ACHN (cell line): ENCODE measurements around the gene OSBPL2.

Experiments
- DNase-seq: peaks from one replicate; pipeline ENCODE4 v3.0.0-alpha.2; 2015
- in situ Hi-C: cut with HindIII; loops from 2 replicates; pipeline ENCODE4 v1.10.0; 2017; ENCODE audit warnings: low sequenced_read_pairs, low pct_ligation_motif_present, low pct_unique_long_range_greater_than_20kb

The OSBPL2 gene

GRCh38 chr20:62303340-62304226 is 65.3 kb downstream of the OSBPL2 start:
- in situ Hi-C loops = no loop called here
- peak; percentile 11 for DNase-seq

DNA sequence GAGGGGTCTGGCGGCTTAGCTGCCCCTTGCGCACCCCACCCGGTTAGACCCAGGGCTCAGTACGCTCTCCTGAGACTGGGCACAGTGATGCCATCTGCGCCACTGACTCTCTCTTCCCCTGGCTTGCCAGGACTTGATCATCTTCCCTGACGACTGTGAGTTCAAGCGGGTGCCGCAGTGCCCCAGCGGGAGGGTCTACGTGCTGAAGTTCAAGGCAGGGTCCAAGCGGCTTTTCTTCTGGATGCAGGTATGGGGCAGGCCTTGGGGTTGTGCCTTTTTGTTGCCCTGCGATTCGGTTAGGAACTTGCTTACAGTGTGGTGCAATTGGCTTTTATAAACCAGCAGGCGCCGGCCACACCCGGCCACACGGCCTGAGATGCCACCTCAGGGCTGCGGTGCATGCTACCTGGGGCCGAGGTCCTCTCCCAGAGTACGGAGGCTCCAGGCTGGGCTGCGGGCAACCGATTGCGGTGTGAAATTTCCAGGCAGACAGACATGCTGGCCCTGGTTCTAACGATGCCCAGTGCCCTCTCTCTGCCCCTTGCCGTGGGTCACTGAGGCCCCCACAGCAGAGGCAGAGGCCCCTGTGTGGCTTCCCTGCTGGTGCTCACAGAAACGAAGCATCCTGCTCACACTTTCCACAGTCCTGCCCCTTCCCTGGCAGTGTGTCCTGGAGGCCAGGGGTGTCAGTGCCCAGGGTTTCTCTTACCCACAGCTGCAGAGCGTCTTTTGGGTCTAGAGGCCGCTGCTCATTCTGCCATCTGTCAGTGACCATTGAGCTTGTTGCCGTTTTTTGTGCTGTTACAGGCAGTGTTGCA is 66.2 kb downstream of the OSBPL2 start:
- in situ Hi-C loops = no loop called here
- DNase-seq = no peak

DNA sequence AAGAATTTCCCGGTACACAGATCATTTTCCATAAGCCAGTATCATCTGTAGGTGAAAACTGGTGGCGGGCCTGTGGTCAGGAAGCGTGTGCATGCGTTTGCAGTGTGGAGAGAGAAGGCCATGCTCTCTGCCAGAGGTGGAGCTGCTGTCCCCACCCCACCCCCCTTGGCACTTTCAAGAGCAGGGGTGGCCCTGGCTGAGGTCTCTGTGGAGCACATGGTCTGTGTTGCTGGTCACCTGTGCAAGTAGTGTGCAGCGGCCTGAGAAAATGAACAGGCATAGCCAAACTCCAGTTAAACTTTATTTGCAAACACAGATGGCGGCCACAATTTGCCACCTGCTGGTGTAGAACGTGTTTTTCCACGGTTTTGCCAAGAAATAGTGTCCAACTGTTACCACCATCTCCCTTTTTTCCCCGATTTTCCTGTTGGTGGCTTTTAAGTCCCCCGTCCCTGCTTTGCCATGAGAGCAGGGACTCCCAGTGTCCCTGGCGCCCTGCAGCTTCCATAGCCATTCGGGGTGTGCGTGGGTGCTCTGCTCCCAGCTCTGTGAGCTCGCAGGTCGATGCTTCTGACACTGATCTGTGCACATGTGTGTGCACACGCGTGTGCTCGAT is 66.9 kb downstream of the OSBPL2 start:
- no peak for DNase-seq
- in situ Hi-C loops = no loop called here

- in situ Hi-C loops = no loop called here
- DNase-seq = no peak
Measured at GRCh38 chr20:62305765-62306413, 67.6 kb downstream of the OSBPL2 start.

- in situ Hi-C loops = no loop called here
- DNase-seq = no peak
Measured at GRCh38 chr20:62306414-62307187, 68.3 kb downstream of the OSBPL2 start.

DNA sequence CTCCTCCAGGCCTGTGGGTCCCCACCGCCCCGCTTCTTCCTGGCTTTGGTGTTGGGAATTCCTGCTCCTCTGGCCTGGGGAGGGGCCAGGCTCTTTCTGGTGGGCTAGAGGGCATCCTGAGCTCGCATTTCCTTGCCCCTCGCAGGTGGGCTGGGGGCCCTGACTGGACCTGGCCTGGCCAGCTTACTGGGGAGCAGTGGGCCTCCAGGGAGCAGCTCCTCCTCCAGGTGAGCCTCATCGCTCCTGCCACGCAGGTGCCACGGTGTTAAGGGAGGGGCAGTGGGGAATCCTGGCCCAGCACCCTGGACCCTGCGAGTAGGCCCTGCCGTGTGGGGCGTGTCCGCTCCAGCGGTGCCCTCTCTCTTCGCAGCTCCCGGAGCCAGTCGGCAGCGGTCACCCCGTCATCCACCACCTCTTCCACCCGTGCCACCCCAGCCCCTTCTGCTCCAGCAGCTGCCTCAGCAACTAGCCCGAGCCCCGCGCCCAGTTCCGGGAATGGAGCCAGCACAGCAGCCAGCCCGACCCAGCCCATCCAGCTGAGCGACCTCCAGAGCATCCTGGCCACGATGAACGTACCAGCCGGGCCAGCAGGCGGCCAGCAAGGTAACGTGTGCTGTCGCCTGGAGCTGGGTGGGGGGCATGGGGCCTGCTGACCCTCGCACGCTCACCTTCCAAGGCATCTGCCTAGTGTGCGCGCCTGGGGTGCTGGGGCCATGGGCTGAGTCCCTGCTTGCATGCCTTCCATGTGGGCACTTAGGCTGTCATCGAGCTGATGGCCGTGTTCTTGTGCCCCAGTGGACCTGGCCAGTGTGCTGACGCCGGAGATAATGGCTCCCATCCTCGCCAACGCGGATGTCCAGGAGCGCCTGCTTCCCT is 69.1 kb downstream of the OSBPL2 start:
- in situ Hi-C loops = no loop called here
- no peak for DNase-seq

DNA sequence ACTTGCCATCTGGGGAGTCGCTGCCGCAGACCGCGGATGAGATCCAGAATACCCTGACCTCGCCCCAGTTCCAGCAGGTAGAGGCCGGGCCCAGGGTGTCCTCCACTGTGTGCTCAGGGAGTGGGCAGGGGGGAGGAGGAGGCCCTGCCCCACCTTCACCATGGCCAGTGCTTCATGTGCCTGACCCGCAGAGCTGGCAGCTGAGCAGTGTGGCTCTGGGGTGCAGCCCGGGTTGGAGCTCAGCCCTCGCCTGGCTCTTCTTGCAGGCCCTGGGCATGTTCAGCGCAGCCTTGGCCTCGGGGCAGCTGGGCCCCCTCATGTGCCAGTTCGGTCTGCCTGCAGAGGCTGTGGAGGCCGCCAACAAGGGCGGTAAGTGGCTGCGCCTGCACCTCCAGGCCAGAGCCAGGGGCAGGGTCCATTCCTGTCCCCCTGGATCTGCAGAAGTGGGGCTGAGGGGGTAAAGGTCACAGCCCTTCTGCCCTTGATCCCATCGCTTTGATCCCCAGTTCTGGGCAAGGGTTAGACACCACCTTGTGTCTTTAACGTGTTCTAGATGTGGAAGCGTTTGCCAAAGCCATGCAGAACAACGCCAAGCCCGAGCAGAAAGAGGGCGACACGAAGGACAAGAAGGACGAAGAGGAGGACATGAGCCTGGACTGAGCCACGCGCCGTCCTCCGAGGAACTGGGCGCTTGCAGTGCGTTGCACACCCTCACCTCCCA is 69.9 kb downstream of the OSBPL2 start:
- in situ Hi-C loops = no loop called here
- DNase-seq = no peak

DNA sequence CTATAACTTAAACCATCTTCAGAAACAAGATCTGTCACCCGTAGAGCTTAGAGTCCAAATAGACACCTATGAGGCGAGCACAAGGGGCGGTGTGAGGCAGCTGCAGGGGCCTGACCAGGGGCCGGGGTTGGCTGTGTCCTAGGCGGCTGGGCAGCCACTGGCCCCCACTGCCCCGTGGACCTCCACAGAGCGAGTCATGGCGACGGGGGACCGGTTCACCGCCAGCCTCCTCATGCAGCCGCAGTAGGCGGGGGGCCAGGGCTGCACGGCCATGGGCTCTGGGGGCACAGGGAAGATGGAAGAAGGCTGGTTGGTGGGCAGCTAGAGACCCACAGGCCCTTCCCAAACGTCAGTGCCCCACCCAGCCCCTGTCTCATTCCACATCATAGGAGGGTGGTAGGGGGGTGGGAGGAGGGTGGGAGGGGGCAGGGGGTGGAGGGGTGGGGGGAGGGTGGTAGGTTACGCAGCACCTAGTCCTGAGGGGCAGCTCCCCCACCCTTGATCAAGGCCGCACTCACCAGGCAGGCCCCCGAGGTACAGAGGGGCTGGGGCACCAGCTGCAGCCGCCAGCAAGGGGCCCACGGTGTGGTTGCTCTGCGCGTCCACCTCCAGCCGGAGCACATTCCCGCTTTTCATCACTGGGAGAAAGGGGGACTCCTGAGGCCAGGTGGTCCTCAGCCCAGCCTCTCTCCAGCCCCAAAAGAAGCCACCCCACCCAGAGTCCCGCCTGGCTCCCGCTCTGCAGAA is 71.0 kb downstream of the OSBPL2 start:
- in situ Hi-C loops = no loop called here

GRCh38 chr20:62309947-62310756 is 71.8 kb downstream of the OSBPL2 start:
- in situ Hi-C loops = no loop called here

More for the DNA sequence above, 71.0 kb downstream of the OSBPL2 start:
- DNase-seq = no peak

DNA sequence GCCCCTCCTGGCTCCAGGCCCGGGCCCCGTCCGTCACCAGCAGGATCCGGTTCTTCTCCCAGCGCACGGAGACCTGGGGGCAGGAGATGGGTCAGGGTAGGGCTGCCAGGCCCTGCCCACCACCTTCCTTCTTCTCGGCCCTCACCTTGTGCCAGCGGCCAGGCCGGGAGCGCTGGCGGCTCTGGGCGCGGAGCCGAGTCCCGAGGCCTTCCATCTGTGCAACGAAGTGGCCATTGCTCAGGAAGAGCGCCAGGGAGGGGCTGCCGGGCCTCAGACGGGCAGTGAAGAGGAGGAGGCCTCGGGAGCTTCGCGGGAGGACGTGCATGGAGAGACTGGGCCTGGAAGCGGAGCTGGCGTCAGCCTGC is 72.4 kb downstream of the OSBPL2 start:
- in situ Hi-C loops = no loop called here
- no peak for DNase-seq

More at GRCh38 chr20:62309947-62310756, 71.8 kb downstream of the OSBPL2 start:
- no peak for DNase-seq

DNA sequence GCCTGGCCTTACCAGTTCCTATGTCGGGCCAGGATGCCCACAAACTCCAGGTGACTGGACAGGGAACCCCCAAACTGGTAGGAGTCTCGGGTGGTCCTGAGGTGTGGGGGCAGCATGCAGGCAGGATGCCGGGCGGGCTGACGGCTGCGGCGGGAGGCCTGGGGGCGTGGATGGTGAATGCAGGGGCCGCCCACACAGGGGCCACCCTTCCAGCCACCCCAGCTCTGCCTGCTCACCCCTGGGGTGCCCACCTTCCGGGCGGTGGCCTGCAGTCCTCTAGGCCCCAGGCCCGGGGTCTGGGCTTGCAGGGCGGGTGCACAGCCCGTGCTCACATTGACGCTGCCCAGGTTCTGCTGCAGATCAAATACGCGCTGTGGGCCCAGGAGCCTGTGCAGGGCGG is 72.8 kb downstream of the OSBPL2 start:
- in situ Hi-C loops = no loop called here
- no peak for DNase-seq

DNA sequence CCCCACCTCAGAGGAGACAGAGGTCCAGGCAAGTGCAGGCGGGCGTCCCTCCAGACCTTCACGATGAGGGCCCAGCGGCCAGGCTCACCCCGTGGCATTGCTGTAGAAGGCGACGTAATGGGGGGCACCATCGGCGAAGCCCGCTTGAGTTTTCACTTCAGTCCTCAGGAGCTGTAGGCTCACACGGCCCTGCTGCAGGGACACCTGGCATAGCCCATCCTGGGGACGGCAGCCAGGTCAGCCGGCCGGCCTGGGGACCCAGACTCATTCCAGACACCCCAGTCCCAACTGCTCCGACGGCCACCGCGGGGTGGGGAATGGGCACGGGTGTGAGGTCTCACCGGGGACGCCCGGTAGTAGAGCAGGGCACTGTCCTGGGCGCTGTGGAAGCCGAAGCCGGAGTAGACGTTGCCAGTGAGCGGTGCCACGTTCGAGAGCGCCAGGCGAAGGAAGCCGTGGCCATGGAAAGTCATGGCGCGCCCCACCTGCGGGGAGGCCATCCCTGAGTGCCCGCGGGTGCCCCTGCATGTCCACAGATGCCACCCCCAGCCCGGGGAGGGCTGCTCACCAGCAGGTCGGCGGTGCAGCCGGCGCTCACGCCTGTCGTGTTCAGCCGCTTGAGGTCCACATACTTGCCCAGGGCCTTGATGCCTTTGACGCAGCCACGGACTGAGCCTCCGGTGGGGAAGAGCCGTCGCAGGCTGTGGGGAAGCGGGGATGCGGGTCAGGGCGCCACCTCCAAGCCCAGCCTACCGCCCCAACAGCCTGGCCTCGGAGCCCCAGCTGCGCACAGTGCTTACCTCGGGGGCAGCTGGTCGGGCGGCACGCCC is 73.7 kb downstream of the OSBPL2 start:
- DNase-seq = no peak
- in situ Hi-C loops = no loop called here

DNA sequence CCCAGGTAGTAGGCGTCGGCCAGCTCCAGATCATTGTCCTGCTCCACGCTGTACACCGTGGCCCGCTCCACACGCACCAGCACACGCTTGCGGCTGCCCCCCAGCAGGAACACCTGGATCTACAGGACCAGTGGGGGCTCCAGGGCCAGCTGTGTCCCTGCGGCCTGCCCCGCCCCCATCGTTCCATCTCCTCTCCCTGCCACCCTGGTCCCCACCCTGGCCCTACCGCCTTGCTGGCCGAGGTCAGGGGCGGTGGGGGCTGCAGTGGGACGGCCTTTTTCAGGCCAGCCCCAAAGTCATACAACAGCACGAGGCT is 74.3 kb downstream of the OSBPL2 start:
- in situ Hi-C loops = no loop called here
- DNase-seq = no peak

- no peak for DNase-seq
- in situ Hi-C loops = no loop called here
Measured at GRCh38 chr20:62313021-62313420, 74.7 kb downstream of the OSBPL2 start.
